Measurements from ENCODE around the gene PFKL. TPM values are rescaled to one million over a fixed set of nuclear protein-coding genes. Genes with fewer than 3 reads are reported as not detected.

The PFKL gene
- total and polyA plus RNA-seq, 2 experiments from 2014 or later = 40.3 to 106 TPM

DNA sequence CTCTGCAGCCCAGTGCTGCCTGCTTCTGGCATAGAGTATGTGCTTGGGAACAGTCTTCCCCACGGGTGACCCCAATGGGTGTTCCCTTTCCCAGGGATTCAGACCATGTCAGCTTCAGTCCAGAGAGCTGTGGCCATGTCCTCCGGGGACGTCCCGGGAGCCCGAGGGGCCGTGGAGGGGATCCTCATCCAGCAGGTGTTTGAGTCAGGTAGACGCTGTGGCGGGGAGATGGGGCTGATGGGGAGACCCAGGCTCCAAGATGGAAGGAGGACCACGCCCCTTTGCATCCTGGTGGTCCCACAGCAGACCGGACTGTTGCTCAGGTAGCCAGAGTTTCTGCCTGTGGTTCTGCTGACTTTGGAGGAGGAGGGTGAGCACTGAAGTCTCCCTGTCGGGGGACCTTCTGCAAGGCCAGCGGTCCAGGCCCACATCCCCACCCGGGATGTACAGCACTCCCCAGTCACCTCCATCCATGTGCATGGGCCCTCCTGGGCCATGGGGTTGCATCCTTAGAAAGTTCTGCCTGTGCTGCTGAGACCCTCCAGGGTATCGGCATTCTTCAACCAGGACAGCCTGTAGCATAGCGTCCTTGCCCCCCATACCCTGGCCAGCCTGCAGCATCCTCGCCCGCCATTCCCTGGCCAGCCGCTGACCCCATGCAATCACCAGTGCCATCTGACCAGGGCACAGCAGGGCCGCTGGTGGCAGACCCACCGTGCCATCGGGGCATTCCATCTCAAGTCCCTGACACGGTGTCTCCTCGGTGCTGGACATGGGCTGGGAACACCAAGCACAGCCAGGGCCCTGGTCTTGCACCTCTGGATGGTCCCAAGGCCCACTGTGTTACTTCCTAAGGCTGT lies 11.4 kb upstream of the PFKL start (continued):
- TF ChIP-seq, protein P1, sequence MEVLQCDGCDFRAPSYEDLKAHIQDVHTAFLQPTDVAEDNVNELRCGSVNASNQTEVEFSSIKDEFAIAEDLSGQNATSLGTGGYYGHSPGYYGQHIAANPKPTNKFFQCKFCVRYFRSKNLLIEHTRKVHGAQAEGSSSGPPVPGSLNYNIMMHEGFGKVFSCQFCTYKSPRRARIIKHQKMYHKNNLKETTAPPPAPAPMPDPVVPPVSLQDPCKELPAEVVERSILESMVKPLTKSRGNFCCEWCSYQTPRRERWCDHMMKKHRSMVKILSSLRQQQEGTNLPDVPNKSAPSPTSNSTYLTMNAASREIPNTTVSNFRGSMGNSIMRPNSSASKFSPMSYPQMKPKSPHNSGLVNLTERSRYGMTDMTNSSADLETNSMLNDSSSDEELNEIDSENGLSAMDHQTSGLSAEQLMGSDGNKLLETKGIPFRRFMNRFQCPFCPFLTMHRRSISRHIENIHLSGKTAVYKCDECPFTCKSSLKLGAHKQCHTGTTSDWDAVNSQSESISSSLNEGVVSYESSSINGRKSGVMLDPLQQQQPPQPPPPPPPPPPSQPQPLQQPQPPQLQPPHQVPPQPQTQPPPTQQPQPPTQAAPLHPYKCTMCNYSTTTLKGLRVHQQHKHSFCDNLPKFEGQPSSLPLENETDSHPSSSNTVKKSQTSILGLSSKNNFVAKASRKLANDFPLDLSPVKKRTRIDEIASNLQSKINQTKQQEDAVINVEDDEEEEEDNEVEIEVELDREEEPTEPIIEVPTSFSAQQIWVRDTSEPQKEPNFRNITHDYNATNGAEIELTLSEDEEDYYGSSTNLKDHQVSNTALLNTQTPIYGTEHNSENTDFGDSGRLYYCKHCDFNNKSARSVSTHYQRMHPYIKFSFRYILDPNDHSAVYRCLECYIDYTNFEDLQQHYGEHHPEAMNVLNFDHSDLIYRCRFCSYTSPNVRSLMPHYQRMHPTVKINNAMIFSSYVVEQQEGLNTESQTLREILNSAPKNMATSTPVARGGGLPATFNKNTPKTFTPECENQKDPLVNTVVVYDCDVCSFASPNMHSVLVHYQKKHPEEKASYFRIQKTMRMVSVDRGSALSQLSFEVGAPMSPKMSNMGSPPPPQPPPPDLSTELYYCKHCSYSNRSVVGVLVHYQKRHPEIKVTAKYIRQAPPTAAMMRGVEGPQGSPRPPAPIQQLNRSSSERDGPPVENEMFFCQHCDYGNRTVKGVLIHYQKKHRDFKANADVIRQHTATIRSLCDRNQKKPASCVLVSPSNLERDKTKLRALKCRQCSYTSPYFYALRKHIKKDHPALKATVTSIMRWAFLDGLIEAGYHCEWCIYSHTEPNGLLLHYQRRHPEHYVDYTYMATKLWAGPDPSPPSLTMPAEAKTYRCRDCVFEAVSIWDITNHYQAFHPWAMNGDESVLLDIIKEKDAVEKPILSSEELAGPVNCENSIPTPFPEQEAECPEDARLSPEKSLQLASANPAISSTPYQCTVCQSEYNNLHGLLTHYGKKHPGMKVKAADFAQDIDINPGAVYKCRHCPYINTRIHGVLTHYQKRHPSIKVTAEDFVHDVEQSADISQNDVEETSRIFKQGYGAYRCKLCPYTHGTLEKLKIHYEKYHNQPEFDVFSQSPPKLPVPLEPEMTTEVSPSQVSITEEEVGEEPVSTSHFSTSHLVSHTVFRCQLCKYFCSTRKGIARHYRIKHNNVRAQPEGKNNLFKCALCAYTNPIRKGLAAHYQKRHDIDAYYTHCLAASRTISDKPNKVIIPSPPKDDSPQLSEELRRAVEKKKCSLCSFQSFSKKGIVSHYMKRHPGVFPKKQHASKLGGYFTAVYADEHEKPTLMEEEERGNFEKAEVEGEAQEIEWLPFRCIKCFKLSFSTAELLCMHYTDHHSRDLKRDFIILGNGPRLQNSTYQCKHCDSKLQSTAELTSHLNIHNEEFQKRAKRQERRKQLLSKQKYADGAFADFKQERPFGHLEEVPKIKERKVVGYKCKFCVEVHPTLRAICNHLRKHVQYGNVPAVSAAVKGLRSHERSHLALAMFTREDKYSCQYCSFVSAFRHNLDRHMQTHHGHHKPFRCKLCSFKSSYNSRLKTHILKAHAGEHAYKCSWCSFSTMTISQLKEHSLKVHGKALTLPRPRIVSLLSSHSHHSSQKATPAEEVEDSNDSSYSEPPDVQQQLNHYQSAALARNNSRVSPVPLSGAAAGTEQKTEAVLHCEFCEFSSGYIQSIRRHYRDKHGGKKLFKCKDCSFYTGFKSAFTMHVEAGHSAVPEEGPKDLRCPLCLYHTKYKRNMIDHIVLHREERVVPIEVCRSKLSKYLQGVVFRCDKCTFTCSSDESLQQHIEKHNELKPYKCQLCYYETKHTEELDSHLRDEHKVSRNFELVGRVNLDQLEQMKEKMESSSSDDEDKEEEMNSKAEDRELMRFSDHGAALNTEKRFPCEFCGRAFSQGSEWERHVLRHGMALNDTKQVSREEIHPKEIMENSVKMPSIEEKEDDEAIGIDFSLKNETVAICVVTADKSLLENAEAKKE (CRISPR knock-in tag; IDR thresholded peaks at IDR 0.05) = no peak
- TF ChIP-seq, protein P2, sequence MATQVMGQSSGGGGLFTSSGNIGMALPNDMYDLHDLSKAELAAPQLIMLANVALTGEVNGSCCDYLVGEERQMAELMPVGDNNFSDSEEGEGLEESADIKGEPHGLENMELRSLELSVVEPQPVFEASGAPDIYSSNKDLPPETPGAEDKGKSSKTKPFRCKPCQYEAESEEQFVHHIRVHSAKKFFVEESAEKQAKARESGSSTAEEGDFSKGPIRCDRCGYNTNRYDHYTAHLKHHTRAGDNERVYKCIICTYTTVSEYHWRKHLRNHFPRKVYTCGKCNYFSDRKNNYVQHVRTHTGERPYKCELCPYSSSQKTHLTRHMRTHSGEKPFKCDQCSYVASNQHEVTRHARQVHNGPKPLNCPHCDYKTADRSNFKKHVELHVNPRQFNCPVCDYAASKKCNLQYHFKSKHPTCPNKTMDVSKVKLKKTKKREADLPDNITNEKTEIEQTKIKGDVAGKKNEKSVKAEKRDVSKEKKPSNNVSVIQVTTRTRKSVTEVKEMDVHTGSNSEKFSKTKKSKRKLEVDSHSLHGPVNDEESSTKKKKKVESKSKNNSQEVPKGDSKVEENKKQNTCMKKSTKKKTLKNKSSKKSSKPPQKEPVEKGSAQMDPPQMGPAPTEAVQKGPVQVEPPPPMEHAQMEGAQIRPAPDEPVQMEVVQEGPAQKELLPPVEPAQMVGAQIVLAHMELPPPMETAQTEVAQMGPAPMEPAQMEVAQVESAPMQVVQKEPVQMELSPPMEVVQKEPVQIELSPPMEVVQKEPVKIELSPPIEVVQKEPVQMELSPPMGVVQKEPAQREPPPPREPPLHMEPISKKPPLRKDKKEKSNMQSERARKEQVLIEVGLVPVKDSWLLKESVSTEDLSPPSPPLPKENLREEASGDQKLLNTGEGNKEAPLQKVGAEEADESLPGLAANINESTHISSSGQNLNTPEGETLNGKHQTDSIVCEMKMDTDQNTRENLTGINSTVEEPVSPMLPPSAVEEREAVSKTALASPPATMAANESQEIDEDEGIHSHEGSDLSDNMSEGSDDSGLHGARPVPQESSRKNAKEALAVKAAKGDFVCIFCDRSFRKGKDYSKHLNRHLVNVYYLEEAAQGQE (IDR thresholded peaks at IDR 0.05; ENCODE audit: unreplicated experiment) = no peak
- no peak for TF ChIP-seq CREB1 (CRISPR knock-in tag; IDR thresholded peaks at IDR 0.05; ENCODE audit: low read depth)
